Astrocyte of the hippocampus (primary cell): ENCODE results near the gene TRPM5.

Source experiments
- DNase-seq: peaks from one replicate; pipeline ENCODE4 v3.0.0; 2011; ENCODE audit warnings: low read depth, low spot score

TRPM5 gene

DNA sequence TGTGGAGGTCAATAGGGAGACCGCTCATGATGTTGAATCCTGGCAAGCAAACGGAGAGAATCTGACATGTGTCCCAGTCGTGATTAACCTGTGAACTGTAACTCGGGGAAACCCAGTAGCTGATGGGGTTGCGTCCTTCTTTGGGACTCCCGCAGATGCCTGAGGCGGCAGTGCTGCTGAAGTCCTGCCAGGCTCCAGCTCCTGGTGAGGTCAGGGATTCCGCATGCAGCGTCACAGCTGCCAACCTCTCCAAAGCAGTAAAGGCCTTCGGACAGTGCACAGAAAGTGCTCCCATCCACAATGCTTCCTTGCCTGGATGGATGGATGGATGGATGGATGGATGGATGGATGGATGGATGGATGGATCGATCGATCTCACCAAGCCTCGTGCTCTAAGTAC, 14.0 kb upstream of the TRPM5 start:
- DNase-seq = no peak

DNA sequence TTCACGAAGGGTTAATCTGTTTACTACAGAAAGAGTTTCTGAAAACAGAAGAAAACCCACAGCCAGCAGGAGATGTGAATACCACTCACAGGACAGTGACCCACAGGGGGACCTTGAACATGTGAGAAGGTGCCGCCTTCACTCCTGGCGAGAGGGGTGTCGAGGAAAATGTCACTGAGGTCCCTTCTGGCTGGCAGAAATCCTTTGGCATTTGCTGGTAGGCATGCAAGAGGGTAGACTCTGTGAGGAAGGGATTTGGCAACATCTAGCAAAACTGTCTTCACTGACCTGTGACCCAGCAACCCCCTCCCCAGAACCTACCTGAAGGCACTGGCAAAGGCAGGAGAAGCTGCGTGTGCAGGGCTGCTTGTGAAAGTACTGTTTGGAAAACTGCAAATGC, 9.1 kb upstream of the TRPM5 start:
- no peak for DNase-seq

DNA sequence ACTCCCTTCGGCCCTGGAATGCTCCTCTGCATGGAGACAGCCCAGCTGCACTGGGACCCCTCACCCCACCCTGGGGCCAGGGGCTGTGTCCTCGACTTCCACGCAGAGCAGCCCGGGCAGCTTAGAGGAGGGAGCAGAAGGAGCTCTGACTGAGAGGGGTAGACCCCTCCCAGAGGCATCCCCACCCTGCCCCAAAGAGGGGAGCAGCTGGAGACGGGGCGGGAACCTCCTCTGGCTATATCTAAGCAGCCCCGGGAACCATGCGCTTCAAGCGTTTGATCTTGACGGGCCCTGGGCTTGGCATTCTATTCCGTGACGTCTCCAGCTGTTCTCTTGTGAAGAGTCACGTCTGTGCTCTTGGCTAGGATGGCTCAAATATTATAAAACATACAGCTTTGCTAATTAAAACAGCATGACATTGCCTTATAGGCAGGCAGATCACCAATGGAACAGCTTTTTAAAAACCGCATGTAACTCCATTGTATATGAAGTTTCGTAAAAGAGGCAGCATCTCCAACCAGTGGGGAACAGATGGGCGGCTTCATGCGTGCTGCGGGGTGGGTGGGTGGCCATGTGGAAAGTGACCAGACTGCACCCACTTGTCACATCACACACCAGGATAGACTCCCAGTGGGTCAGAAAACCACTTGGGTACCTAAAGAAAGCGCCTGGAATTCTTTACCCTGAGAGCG, 8.2 kb upstream of the TRPM5 start:
- no peak for DNase-seq

DNA sequence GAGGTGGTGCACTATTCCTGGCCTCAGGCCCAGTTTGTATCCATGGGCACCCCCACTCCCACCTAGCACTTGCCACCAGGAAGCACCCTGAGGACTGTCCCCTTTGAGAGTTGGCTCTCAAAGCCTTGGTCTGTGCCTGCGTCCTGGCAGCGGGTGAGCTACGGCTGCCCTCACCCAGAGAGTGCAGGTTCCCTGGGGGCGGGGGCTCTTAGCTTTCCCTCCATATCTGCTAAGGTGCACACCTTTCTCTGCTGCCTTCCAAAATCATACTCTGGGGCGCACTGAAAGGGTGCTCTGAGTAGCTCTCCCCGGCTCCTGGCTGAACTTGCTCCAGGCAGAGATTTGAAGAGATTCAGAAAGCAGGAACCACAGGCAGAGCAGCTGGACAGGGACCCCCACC, 7.6 kb upstream of the TRPM5 start:
- no peak for DNase-seq

DNA sequence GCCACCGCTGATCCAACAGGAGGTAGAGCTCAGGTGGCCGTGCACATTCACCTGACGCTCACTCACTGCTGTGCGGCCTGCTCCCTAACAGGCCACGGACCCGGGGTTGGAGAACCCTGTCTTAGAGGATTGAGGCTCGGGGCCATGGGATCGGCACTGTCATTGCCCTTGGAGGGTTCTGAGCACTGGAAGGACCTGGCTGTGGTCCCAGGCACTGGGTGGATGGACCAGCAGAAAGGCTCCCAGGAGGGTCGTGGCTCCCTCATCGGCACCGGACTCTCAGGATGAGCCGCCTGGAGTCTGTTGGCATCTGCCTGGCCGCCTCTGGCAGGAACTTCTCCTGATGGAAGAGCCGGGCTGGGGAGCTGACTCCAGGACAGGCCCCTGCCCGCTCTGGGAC, 7.0 kb upstream of the TRPM5 start:
- DNase-seq = no peak

DNA sequence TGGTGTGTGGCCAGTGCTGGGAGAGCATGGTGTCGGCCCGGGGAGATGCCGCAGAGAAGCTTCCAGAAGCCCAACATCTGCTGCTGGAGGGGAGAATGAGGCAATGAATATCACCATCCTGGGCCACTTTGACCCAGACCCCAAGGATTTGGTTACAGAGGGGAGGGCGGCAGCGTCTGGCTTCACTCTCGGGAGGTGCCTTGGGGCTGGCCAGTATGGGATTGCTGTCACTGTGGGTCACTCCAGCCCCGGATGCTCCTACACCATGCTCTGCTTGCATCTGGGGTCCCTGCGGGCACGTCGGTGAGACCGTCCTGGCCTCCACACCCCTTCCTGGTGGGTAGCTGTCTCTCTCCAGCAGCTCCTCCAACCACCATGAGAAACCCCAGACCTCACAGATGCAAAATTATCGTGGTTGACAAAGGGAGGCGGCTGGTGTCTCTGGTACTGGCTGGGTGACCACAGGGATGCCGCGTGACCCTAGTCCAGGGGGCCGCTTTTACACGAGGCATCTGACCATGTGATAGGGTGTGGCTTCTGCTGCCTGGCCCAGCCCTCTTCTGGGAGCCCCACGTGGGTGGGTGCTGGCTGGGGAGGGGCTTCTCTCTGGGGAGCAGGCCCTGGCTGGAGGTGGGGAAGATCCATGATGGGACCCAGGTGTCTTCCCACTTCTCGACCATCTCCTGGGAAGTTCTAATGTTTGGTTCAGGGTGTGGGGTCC, 6.2 kb upstream of the TRPM5 start:
- DNase-seq = no peak

DNA sequence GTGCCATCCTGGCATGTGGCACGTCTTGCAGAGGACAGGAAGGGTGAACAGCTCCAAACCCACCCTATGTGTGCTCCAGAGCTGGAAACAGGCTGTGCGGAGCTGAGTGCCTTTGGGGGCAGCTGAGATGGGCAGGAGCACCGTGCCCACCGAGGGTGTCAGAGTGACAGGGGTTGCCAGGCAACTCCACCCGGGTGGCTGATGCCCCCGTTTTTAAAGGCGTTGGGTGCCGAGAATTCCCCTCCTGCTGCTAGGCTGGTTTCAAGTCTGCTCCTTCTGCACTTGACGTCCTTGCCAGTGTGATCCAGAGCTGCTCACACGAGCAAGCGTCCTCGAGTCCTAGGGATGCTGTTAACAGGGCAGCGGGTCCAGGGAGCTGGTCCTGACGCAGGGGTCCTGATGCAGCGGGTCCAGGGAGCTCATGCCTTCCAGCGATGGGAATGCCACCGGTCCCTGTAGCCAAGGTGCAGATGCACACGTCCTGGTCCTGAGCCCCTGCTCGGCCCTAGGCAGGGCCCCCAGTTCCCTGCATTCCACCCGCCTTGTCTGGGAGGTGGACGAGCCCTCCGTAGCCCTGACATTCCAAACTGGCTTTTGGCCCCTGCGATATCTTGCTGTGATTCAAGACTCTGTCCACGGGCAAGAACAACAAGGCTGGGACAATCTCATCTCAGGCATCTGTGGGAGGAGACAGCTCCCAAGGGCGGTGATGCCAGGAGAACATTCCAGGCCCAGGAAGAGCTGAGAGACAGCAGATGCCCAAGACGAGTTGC, 5.4 kb upstream of the TRPM5 start:
- no peak for DNase-seq

DNA sequence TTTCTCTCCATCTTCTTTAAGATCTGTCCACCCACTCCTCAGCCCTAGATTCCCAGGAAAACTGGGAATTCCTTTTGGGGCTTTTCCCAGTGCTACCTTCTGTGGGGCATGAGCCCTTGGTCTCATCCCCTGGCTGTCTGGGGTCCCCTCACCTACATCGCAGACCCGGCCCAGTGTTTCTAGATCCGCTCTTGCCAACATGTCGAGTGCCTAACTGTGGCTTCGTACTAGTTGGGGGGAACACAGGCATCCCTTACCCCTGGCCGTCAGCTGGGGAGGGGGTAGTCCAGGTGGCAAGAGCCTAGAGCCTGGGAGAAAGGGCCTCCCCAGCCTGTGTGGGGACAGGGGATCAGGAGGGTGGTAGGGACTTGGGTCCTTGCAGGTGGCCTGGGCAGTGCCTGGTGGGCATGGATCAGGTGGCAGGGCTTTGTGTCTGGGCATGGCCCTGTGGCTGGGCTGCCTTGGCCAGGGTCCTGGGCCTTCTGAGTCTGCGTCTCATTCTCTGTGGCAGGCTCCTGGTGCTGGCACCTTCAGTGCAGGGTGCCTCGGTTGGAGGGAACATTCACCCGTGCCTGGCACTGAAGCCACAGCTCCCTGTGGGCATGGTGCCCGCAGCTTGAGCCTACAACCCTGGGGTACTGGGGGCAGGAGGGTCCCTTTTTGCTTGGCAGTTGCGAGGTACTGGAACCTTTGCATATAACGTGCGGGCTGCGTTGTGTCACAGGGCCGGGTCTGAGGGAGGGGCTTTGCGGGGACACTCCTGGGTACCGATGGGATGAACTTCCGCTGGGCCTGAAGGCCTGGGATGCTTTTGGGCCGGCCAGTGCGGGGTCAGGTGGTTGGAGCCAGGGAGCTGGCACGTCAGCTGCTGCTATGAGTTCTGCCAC, 4.6 kb upstream of the TRPM5 start:
- no peak for DNase-seq

DNA sequence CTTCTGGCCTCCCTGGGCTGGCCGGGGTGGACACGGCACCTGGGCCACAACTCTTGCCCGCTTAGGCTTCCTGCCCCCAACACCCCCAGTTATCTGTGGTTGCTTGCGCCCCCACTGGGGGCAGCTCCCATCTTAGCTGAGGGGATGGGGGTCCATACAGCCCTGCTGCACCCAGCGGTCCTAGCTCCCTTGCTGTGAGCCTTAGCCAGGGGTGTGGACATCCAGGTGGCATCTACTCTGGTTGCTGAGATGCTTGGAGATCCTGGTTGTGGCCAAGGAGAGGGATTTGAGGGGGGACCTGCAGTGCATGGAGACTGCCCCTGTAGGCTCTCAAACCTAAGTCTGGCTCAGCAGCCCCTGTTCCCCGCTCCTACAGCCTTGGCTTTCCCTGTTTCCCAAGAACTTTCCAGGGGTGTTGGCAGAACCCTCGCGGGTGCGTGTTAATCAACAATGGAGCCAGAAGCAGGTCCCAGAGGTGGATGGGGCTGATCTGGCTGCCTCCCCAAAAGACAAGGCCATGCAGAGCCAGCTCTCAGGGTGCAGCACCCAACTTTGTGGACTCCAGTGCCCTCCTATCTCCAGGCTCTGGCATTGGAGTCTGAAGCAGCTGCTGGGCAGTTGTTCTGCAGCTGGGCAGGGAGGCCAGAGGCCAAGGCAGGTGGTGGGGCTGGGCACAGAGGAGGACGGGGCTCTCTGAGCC, 3.8 kb upstream of the TRPM5 start:
- no peak for DNase-seq

DNA sequence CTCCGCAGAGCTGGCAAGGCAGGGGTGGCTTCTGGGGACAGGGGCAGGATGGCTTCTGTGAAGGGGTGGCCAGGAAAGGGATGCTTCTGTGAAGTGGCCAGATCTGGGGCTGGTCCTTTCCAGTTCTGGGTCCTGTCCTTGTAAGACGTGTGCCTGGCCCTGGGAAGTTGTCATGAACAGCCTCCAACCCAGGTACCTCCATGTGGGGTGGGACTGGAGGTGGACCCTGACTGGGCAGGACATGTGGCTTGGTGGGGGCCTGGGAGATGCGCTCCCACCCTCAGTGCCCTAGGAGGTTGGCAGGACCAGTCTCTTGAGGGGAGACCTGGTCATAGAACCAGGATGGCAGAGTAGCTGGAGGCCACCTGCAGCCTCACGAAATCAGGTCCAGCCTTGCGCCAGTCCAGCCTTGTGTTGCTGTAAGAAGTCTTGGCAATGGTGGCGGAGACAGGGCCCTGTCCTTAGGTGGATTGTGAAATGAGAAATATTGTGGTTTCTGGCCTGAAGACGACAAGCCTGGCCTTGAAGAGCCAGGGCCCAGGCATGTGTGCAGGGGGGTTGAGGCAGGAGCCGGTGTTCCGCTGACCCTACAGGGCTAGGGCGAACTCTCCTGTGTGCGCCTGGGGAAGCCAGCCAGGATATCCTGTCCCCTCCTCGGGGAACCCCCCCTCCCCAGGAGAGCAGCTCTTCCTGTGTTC, 3.1 kb upstream of the TRPM5 start:
- no peak for DNase-seq

DNA sequence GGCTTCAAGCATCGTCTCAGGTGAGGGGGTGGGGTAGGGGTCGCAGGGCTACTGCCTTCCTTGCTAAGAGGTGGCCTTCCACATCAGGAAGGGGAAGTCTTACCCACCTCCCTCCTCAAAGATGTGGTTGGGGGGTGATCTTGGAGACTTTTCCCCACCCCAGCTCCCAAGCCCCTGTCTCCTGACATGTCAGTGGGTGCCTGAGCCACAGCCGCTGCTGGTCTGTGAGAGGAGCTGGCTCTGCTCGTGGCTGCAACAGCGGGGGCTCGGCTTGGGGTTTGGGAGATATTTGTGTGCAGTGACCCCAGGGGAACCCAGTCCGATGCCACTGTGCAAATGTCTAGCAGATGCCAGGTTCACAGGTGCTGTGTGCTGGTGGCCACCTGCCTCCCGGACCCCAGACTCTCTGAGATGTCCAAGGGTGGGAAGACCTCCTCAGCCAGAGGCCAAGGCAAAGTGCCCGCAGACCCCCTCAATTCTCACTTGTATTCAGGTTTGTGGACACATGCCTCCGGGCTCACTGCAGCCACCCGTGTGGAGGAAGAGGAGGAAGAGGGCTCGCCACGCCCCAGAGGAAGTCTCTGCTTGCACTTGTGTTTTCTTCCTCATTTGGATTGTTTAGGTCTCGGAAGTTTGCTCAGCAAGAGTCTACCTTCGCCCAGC, 2.4 kb upstream of the TRPM5 start:
- no peak for DNase-seq

DNA sequence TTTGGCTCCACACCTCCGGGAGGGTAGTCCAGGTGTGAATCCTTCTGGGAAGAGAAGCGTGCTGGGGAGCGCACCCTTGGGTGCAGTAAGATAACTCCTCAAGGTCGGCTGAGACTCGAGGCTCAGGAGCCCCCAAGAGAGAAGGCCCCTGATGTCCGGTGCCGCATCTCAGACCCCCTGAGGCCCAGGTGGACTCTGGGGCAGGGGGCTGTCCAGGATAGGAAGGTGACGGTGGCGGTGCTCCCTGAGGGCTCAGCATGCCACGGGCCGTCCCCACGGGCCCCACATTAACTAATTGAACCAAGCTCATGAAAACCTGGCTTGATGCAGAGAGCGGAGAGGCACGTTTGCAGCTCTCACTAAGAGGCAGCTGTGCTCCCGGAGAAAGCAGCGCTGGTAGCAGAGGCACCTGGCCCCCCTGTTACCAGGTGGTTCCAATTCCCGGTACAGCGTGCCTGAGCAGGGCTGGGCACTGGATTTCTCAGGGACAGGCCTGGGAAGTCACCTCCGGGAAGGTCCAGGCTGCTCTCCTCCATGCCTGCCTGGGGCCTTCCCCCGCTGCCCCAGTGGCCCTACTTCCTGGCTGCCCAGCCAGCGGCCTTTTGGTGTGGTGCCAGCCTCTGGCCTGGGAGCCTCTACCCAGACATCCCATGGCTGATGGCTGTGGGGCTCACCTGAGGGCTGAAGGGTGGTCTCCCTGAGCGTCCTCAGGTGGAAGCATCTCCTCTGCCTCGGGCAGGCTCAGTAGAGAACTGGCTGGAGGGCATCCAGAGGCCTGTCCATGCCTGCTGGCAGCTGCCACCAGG, 1.6 kb upstream of the TRPM5 start:
- no peak for DNase-seq

DNA sequence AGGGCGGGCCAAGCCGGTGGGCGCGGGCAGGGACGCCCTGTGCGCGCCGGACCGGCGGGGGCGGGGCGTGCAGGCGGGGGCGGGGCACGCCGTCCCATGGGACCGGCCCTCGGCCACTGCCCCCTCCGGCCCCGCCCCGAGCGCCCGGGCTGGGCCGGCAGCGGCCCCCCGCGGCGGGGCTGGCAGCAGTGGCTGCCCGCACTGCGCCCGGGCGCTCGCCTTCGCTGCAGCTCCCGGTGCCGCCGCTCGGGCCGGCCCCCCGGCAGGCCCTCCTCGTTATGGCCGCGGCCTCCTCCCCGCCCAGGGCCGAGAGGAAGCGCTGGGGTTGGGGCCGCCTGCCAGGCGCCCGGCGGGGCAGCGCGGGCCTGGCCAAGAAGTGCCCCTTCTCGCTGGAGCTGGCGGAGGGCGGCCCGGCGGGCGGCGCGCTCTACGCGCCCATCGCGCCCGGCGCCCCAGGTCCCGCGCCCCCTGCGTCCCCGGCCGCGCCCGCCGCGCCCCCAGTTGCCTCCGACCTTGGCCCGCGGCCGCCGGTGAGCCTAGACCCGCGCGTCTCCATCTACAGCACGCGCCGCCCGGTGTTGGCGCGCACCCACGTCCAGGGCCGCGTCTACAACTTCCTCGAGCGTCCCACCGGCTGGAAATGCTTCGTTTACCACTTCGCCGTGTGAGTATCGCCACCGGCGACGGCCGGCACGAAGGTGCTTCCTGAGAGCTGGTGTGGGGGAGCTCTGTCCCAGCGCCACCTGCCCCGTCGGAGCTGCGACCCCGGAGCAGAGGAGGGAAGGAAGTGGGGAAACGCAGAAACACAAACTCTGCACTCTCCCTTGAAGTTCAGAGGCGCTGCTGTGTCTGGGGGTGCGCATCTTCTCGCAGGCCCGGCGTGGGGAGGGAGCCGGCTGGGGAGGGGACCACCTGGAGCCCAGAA, 769 bp upstream of the TRPM5 start, which contains the start of gene KCNQ1:
TSS of gene KCNQ1 (plus strand) at position 188 of the 925 bp plus-strand sequence. CDS start at position 279, 91 bp downstream.
- DNase-seq = peak; percentile 33

DNA sequence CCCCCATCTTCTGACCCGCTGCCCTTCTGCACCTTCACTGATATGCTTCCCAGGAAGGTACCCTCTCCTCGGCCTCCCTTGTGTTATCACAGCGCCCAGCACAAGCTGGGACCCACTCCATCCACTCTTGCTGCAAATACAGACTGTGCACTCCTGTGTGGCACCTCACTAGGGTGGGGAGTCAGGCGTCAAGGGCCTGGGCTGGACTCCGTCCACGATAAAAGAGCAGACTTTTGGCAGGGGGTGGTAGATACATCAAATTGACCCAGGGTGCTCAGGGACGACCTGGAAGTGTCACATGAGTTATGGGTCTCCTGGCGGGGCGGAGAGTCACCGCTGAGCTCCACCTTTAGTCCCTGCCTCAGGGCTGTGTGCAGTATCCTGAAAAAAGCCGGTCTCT, 908 bp downstream of the TRPM5 start:
- no peak for DNase-seq

DNA sequence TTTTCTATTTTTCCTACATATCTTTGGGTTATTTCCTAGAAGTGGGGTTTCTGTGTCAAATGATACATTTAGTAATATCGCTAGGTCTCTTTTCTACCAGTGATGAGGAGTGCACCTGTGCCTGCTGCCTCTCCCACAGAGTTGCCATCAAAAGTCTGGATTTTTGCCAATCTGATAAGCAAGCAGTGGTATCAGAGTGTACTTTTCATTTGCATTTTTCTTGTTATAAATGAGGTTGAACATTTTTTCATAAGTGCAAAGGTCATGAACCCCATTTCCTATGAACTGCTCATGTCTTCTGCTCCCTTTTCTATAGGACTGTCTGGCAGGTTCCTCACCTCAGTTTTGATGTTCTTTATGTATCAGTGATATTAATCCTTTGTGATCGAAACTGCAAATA, 1.7 kb downstream of the TRPM5 start:
- no peak for DNase-seq

DNA sequence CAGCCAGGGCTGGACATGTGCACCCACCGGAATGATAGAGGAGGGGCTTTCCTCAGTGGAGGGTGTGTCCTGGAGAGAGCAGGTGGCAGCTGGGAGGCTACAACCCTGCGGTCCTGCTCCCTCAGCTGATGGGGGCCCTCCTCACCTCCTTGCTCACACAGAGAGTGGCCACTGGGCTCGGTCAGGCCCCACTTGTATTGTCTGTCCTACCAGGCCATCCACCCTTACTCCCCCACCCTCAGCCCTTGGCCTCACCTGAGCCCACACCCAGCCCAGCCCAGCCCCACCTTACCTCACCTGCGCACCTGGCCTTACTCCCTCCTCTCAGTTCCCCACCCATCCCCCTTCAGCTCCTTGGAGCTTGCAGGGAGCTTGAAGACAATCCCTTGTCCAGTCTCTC, 3.1 kb downstream of the TRPM5 start:
- DNase-seq = no peak

DNA sequence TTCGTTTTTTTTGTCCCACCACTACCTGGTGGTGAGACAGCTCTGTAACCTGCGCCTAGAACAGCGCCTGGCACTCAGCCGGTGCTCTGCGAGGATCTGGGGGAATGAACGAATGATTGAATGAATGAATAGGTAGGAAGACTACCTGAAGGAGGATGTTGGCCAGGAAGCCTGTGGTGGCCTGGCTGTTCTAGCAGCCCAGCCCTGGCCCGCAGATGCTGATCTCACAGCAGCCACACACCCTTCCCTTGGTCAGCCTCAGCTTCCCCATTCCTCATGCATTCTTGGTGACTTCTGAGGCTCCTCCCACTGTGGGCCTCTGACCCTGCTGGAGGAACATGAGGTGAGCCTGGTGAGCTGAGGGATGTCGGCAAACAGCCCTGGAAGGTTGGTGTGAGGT, 3.7 kb downstream of the TRPM5 start:
- no peak for DNase-seq

DNA sequence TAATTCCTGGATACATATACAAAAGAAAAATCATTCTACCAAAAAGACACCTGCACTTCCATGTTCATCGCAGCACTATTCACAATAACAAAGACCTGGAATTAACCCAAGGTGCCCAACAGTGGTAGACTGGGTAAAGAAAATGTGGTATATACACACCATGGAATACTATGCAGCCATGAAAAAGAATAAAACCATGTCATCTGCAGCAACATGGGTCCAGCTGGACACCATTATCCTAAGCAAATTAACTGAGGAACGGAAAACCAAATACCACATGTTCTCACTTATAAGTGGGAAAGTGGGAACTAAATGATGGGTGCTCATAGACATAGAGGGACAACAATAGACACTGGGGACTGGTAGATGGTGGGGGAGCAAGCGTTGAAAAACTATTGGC, 4.5 kb downstream of the TRPM5 start:
- DNase-seq = no peak
